PC-3 (cell line): Measurements from ENCODE around the gene AGBL3. TPM values are rescaled to one million over a fixed set of nuclear protein-coding genes. Genes with fewer than 3 reads are reported as not detected.
A peak's percentile ranks its signal among the peaks of the same experiment; 100 is the strongest.

Experiments
- ATAC-seq: fragments of 200-7000 bp; cut with Tn5 transposase; 2 replicates; pipeline ENCODE4 v1.9.1; 2020; ENCODE audit warnings: mild to moderate bottlenecking, moderate library complexity
- BruUV-seq: library from RNA; stranded (reverse); fragments of 400-500 nt; replicated peaks from 2 replicates; lab custom pipeline; 2021; lab: Mats Ljungman, UMichigan
- CTCF ChIA-PET: fragments of 300-600 bp; sonication (Branson Sonifier 250); formaldehyde crosslinking; loops from one replicate; lab custom pipeline; 2022; ENCODE audit warnings: antibody characterized with exemption; lab: Charles Lee
- POLR2A ChIA-PET: fragments of 300-600 bp; sonication (Branson Sonifier 250); formaldehyde crosslinking; loops from one replicate; lab custom pipeline; 2022; ENCODE audit warnings: antibody characterized with exemption; ENCODE audit not compliant: unreplicated experiment; lab: Charles Lee
- DNase-seq: peaks from one replicate; pipeline ENCODE4 v3.0.0-alpha.2; 2015
- H2AFZ ChIP-seq: fragments of 300-600 bp; sonication (generic); 2 replicates; pipeline ENCODE4 v1.6.0; 2016; ENCODE audit warnings: antibody characterized with exemption, low read length
- H3F3A ChIP-seq: fragments of 300-600 bp; sonication (generic); one replicate; pipeline ENCODE4 v1.6.0; 2017; ENCODE audit warnings: antibody characterized with exemption, low read length, control low read depth, mild to moderate bottlenecking; ENCODE audit not compliant: unreplicated experiment
- H3K27ac ChIP-seq: fragments of 300-600 bp; sonication (generic); 2 replicates; pipeline ENCODE4 v1.5.1; 2016; ENCODE audit warnings: mild to moderate bottlenecking, low read length
- H3K27me3 ChIP-seq: fragments of 300-600 bp; sonication (generic); 2 replicates; pipeline ENCODE4 v1.6.1; 2016; ENCODE audit warnings: low read length, mixed read lengths
- H3K36me3 ChIP-seq: fragments of 300-600 bp; sonication (generic); 2 replicates; pipeline ENCODE4 v1.6.1; 2016; ENCODE audit warnings: low read depth, mixed run types, low read length, mixed read lengths
- H3K4me1 ChIP-seq: fragments of 300-600 bp; sonication (generic); 2 replicates; pipeline ENCODE4 v1.5.1; 2016; ENCODE audit warnings: low read length; ENCODE audit not compliant: insufficient read depth
- H3K4me2 ChIP-seq: fragments of 300-600 bp; sonication (generic); 2 replicates; pipeline ENCODE4 v1.6.0; 2016; ENCODE audit warnings: low read length
- H3K4me3 ChIP-seq: fragments of 300-600 bp; sonication (generic); 2 replicates; pipeline ENCODE4 v1.5.1; 2016; ENCODE audit warnings: mild to moderate bottlenecking, low read length, mixed read lengths
- H3K79me2 ChIP-seq: fragments of 300-600 bp; sonication (generic); 2 replicates; pipeline ENCODE4 v1.6.1; 2017; ENCODE audit warnings: low read length, mixed read lengths
- H3K9ac ChIP-seq: fragments of 300-600 bp; sonication (generic); 2 replicates; pipeline ENCODE4 v1.6.0; 2016; ENCODE audit warnings: mild to moderate bottlenecking, low read length
- H3K9me2 ChIP-seq: fragments of 300-600 bp; sonication (generic); replicated peaks from 2 replicates; pipeline ENCODE4 v1.6.1; 2016; ENCODE audit warnings: mixed run types, low read length, mixed read lengths
- H3K9me3 ChIP-seq: fragments of 300-600 bp; sonication (generic); 2 replicates; pipeline ENCODE4 v1.6.1; 2016; ENCODE audit warnings: low read length, mixed read lengths
- H4K20me1 ChIP-seq: fragments of 300-600 bp; sonication (generic); 2 replicates; pipeline ENCODE4 v1.6.1; 2016; ENCODE audit warnings: low read length, mixed read lengths
- EZH2 ChIP-seq: fragments of 300-600 bp; sonication (generic); IDR thresholded peaks from one replicate; pipeline ENCODE4 v1.6.1; 2017; ENCODE audit warnings: antibody characterized with exemption, mild to moderate bottlenecking, low read length; ENCODE audit not compliant: unreplicated experiment
- EZH2phosphoT487 ChIP-seq: fragments of 300-600 bp; sonication (generic); IDR thresholded peaks from 2 replicates; pipeline ENCODE4 v1.6.1; 2018; ENCODE audit warnings: mild to moderate bottlenecking, antibody characterized with exemption, low read length, borderline replicate concordance
- intact Hi-C: fragments of 100-400 bp; cut with micrococcal nuclease; formaldehyde crosslinking; loops from 2 replicates; pipeline ENCODE4 v1.9.0; 2023
- total RNA-seq: library from RNA; depleted of rRNA; stranded (reverse); fragments of >200 nt; gene quantifications from 2 replicates; pipeline ENCODE4 v1.2.3, GENCODE V29; 2014
- TF ChIP-seq, protein P1 (sequence below): fragments of 300-600 bp; sonication (generic); conservative IDR thresholded peaks from 2 replicates; pipeline ENCODE4 v1.5.1; 2017; ENCODE audit warnings: antibody characterized with exemption, low read depth, mild to moderate bottlenecking, low read length

Gene AGBL3
- total RNA-seq, 1 experiment from 2014 or later: 2.5 TPM

DNA sequence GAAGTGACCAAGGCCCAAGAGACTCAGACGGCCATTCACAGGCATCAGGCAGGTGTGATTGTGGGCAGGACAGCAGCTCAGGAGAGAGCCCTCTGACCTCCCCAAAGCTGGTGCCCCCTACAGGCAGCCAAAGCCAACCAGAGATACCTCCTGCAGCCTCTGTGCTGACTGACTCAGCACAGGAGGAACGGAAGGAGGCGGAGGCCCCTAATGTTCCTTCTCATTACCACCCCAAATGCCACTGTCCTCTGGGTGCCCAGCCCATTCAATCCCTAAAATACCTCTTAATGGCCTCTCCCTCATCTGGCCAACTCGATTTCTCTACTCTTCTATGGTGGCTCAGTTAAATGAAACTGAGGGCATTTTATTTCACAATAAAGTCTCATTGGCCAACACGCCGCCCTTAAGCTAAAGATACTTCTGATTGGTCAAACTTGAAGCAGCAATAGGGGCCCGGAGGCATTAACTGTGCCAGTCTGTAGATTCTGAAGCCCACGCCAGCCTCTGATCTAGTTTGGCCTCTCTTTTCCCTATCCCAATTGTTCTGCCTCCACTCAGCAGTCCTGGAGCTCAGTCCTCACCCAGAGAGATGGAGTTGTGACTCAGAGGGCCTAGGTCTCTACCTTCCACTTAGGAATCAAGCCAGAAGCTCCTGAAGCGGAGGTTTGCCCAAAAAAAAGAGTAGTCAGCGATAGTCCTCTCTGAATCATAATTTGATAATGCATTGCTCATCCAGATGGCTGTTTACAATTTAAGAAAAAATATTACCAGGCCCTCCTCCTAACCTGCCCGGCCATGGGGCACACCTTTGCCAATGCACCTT is 183.0 kb downstream of the AGBL3 start:
- no peaks in the 10 kb centered on the region for H3K27me3 ChIP-seq
- TF ChIP-seq EZH2: no peak
- TF ChIP-seq EZH2phosphoT487: no peak
- TF ChIP-seq, protein P1, sequence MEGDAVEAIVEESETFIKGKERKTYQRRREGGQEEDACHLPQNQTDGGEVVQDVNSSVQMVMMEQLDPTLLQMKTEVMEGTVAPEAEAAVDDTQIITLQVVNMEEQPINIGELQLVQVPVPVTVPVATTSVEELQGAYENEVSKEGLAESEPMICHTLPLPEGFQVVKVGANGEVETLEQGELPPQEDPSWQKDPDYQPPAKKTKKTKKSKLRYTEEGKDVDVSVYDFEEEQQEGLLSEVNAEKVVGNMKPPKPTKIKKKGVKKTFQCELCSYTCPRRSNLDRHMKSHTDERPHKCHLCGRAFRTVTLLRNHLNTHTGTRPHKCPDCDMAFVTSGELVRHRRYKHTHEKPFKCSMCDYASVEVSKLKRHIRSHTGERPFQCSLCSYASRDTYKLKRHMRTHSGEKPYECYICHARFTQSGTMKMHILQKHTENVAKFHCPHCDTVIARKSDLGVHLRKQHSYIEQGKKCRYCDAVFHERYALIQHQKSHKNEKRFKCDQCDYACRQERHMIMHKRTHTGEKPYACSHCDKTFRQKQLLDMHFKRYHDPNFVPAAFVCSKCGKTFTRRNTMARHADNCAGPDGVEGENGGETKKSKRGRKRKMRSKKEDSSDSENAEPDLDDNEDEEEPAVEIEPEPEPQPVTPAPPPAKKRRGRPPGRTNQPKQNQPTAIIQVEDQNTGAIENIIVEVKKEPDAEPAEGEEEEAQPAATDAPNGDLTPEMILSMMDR: peak; percentile 49
- POLR2A ChIA-PET: no interaction called here
- H3K4me2 ChIP-seq: peak overlapping the region; percentile 97
- ATAC-seq (peak; percentile 16), DNase-seq (peak; percentile 82)
- BruUV-seq: TSS peak; percentile 53
- H3K9me3 ChIP-seq: no peaks in the 10 kb centered on the region
- H3K79me2 ChIP-seq: peaks cover 27% of the 10 kb centered on the region
- no peaks in the 10 kb centered on the region for H3F3A ChIP-seq
- H3K36me3 ChIP-seq: peaks cover 38% of the 10 kb centered on the region
- H2AFZ ChIP-seq: peak overlapping the region; percentile 89; the same call in 1 of the 2 replicates
- H3K9ac ChIP-seq: peak overlapping the region; percentile 99
- CTCF ChIA-PET: no interaction called here
- H3K9me2 ChIP-seq: no peaks in the 10 kb centered on the region
- H4K20me1 ChIP-seq: no peaks in the 10 kb centered on the region
- intact Hi-C loops: no loop called here
- peak overlapping the region; percentile 94 for H3K4me3 ChIP-seq
- peaks cover 13% of the 10 kb centered on the region for H3K4me1 ChIP-seq
- H3K27ac ChIP-seq: peak overlapping the region; percentile 94

DNA sequence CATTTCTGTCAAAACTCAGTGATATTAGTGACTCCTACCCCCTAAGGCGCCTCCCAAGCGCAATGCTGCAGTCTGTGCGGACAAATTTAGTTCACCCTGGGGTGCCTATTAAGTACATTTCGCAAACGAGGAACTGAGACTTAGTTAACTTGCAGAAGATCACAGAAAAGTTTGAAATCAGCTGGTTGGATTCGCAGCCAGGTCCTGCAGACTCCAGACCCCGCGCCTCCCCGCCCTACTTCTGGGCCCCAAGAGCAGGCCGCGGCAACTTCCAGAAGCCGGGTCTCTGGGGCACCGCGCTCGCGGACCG is 183.6 kb downstream of the AGBL3 start:
- peak overlapping the region; percentile 99 for H3K9ac ChIP-seq
- no peak for DNase-seq
- no peak for ATAC-seq
- H3K9me2 ChIP-seq: no peaks in the 10 kb centered on the region
- H3K27ac ChIP-seq: peak overlapping the region; percentile 94
- BruUV-seq: no TSS peak
- peaks cover 27% of the 10 kb centered on the region for H3K79me2 ChIP-seq
- CTCF ChIA-PET: no interaction called here
- peak overlapping the region; percentile 89 for H2AFZ ChIP-seq
- peak overlapping the region; percentile 97 for H3K4me2 ChIP-seq
- POLR2A ChIA-PET: interaction anchor here (0.6 kb wide), 2 partner anchors 140 to 203 kb away, joined by 4 to 7 read pairs; no protein-coding TSS in a partner anchor
- no peaks in the 10 kb centered on the region for H4K20me1 ChIP-seq
- no peaks in the 10 kb centered on the region for H3K9me3 ChIP-seq
- no peak for TF ChIP-seq EZH2phosphoT487
- TF ChIP-seq, protein P1: no peak
- no peak for TF ChIP-seq EZH2
- no peaks in the 10 kb centered on the region for H3F3A ChIP-seq
- H3K36me3 ChIP-seq: peaks cover 35% of the 10 kb centered on the region
- no peaks in the 10 kb centered on the region for H3K27me3 ChIP-seq
- H3K4me3 ChIP-seq: peak overlapping the region; percentile 94
- intact Hi-C loops: loop anchor here (1.0 to 10.0 kb wide), 6 partner anchors 22 to 525 kb away; partner anchors contain the start of genes BPGM, TMEM140 and WDR91
- H3K4me1 ChIP-seq: peaks cover 13% of the 10 kb centered on the region
